GM23248 (cell line): ENCODE measurements around the gene COL3A1.

ENCODE experiments used
- EZH2 ChIP-seq: fragments of 200-600 bp; sonication (generic); IDR thresholded peaks from 2 replicates; pipeline ENCODE4 v1.6.1; 2018; ENCODE audit warnings: antibody characterized with exemption, mild to moderate bottlenecking; ENCODE audit not compliant: insufficient read depth, poor library complexity, severe bottlenecking
- EZH2phosphoT487 ChIP-seq: fragments of 200-600 bp; sonication (generic); IDR thresholded peaks from 2 replicates; pipeline ENCODE4 v1.6.1; 2018; ENCODE audit warnings: antibody characterized with exemption, moderate library complexity, mild to moderate bottlenecking, low read depth; ENCODE audit not compliant: insufficient read depth

GRCh38 chr2:189057316-189057715 lies 83.1 kb downstream of the COL3A1 start:
- no peak for TF ChIP-seq EZH2phosphoT487
- TF ChIP-seq EZH2, result no peak
